SK-N-SH (cell line): ENCODE results near the gene ALS2CL. TPM values are rescaled to one million over a fixed set of nuclear protein-coding genes. Genes with fewer than 3 reads are reported as not detected.

ENCODE experiments used
- CTCF ChIA-PET: fragments of 300-600, 350-600 bp; formaldehyde crosslinking; extraction: SDS; loops from one replicate; lab custom pipeline; 2021; lab: Yijun Ruan, JAX
- POLR2A ChIA-PET: fragments of 350-600 bp; sonication (Branson Sonifier 250); formaldehyde crosslinking; extraction: SDS; loops from one replicate; lab custom pipeline; 2020; ENCODE audit warnings: antibody characterized with exemption, inconsistent platforms; lab: Yijun Ruan, JAX
- DNase-seq: peaks from one replicate; pipeline ENCODE4 v3.0.0; 2012
- H2AFZ ChIP-seq: fragments of 200-600 bp; sonication (generic); 2 replicates; pipeline ENCODE4 v1.8.1; 2016; ENCODE audit warnings: antibody characterized with exemption, mild to moderate bottlenecking, low read depth
- H3F3A ChIP-seq: fragments of 200-600 bp; sonication (generic); replicated peaks from 2 replicates; pipeline ENCODE3; 2016; ENCODE audit warnings: antibody characterized with exemption, mild to moderate bottlenecking; ENCODE audit not compliant: insufficient read depth
- H3K27ac ChIP-seq, 2 experiments: fragments of 200-500 bp in 1 of 2; fragments of 200-600 bp in 1 of 2; sonication (Bioruptor generic) in 1 of 2; sonication (generic), shearing (Covaris generic) in 1 of 2; 2 replicates each; pipeline versions ENCODE4 v1.5.1 to v1.6.1; 2014 to 2016; ENCODE audit warnings: low read depth in 2 of 2, inconsistent platforms in 1 of 2, low read length in 1 of 2, mild to moderate bottlenecking in 1 of 2, mixed read lengths in 1 of 2
- H3K27me3 ChIP-seq: fragments of 200-600 bp; sonication (generic), shearing (Covaris generic); 2 replicates; pipeline ENCODE4 v1.6.1; 2016; ENCODE audit warnings: mixed run types; ENCODE audit not compliant: insufficient read depth
- H3K36me3 ChIP-seq, 2 experiments: fragments of 200-500 bp in 1 of 2; fragments of 200-600 bp in 1 of 2; sonication (Bioruptor generic) in 1 of 2; sonication (generic) in 1 of 2; replicated peaks in 1 of 2; 2 replicates each; pipeline versions ENCODE3 to v1.5.1; 2014 to 2016; ENCODE audit warnings: low read length in 1 of 2, mild to moderate bottlenecking in 1 of 2; ENCODE audit not compliant: insufficient read depth in 2 of 2, control insufficient read depth in 1 of 2
- H3K4me1 ChIP-seq, 2 experiments: fragments of 200-500 bp in 1 of 2; fragments of 200-600 bp in 1 of 2; sonication (Bioruptor generic) in 1 of 2; sonication (generic), shearing (Covaris generic) in 1 of 2; 2 replicates each; pipeline versions ENCODE4 v1.5.1 to v1.6.1; 2014 to 2016; ENCODE audit warnings: low read depth in 1 of 2, low read length in 1 of 2, mixed run types in 1 of 2; ENCODE audit not compliant: insufficient read depth in 2 of 2, control insufficient read depth in 1 of 2
- H3K4me2 ChIP-seq: fragments of 200-600 bp; sonication (generic), shearing (Covaris generic); 2 replicates; pipeline ENCODE4 v1.6.1; 2017; ENCODE audit warnings: mixed run types
- H3K4me3 ChIP-seq, 2 experiments: fragments of 200-500 bp in 1 of 2; fragments of 200-600 bp in 1 of 2; sonication (Bioruptor generic) in 1 of 2; sonication (generic), shearing (Covaris generic) in 1 of 2; 2 replicates each; pipeline versions ENCODE4 v1.5.1 to v1.8.1; 2014 to 2016; ENCODE audit warnings: low read depth in 2 of 2, inconsistent platforms in 1 of 2, low read length in 1 of 2, mild to moderate bottlenecking in 1 of 2, mixed read lengths in 1 of 2, moderate library complexity in 1 of 2
- H3K79me2 ChIP-seq: fragments of 200-600 bp; sonication (generic); 2 replicates; pipeline ENCODE4 v1.8.1; 2017; ENCODE audit warnings: mild to moderate bottlenecking; ENCODE audit not compliant: insufficient read depth
- H3K9ac ChIP-seq: fragments of 200-600 bp; sonication (generic); 2 replicates; pipeline ENCODE4 v1.6.1; 2017; ENCODE audit warnings: mixed run types
- H3K9me2 ChIP-seq: fragments of 200-600 bp; sonication (generic); 2 replicates; pipeline ENCODE4 v1.6.1; 2017; ENCODE audit warnings: mixed run types
- H3K9me3 ChIP-seq: fragments of 200-600 bp; sonication (generic); 2 replicates; pipeline ENCODE4 v1.6.1; 2017; ENCODE audit warnings: mixed run types, mild to moderate bottlenecking, moderate library complexity
- H4K20me1 ChIP-seq: fragments of 200-600 bp; sonication (generic); 2 replicates; pipeline ENCODE4 v1.6.1; 2017; ENCODE audit warnings: mild to moderate bottlenecking, mixed run types; ENCODE audit not compliant: insufficient read depth
- ELF1 ChIP-seq: IDR thresholded peaks from 2 replicates; pipeline ENCODE4 v1.4.0; 2012
- FOXJ3 ChIP-seq: sonication (generic); formaldehyde crosslinking; IDR thresholded peaks from 2 replicates; pipeline ENCODE4 v1.5.1; 2020; ENCODE audit warnings: mild to moderate bottlenecking, missing genetic modification reagents
- NFIC ChIP-seq: IDR thresholded peaks from 2 replicates; pipeline ENCODE4 v1.4.0; 2012; ENCODE audit warnings: borderline replicate concordance
- NRF1 ChIP-seq: IDR thresholded peaks from 2 replicates; pipeline ENCODE4 v1.6.1; 2012; ENCODE audit warnings: low read depth, mild to moderate bottlenecking, low read length
- POLR2AphosphoS5 ChIP-seq: IDR thresholded peaks from 2 replicates; pipeline ENCODE4 v1.6.1; 2012; ENCODE audit warnings: low read depth, low read length
- RCOR1 ChIP-seq: fragments of 150-350 bp; IDR thresholded peaks from 2 replicates; pipeline ENCODE4 v1.6.1; 2017; ENCODE audit warnings: antibody characterized with exemption, low read length
- RFX5 ChIP-seq: IDR thresholded peaks from 2 replicates; pipeline ENCODE4 v1.6.1; 2012; ENCODE audit warnings: mild to moderate bottlenecking, improper control_type of control experiment, low read length
- RXRA ChIP-seq: IDR thresholded peaks from 2 replicates; pipeline ENCODE4 v1.4.0; 2012; ENCODE audit warnings: low read depth, mild to moderate bottlenecking, borderline replicate concordance
- SIN3A ChIP-seq: IDR thresholded peaks from 2 replicates; pipeline ENCODE4 v1.6.1; 2012; ENCODE audit warnings: low read depth, mild to moderate bottlenecking, low read length, moderate library complexity, borderline replicate concordance
- TAF1 ChIP-seq: IDR thresholded peaks from 2 replicates; pipeline ENCODE4 v1.6.1; 2012; ENCODE audit warnings: low read depth, mild to moderate bottlenecking, low read length, moderate library complexity, borderline replicate concordance
- TCF12 ChIP-seq: IDR thresholded peaks from 2 replicates; pipeline ENCODE4 v1.4.0; 2012
- WGBS: methylation state at CpG from one replicate; pipeline ENCODE4 v1.1.6; 2017; ENCODE audit warnings: low lambda C conversion rate; 5-methylcytosine and 5-hydroxymethylcytosine counted together
- polyA plus RNA-seq, 3 experiments: library from polyadenylated mRNA; depleted of rRNA; stranded (reverse); fragments of >200 nt; gene quantifications; 2 replicates each; pipeline ENCODE4 v1.2.3, GENCODE V29; 2012
- TF ChIP-seq, protein P1 (sequence below): IDR thresholded peaks from 2 replicates; pipeline ENCODE4; 2012
- TF ChIP-seq, protein P2 (sequence below): fragments of 200-600 bp; sonication (generic); IDR thresholded peaks from 2 replicates; pipeline ENCODE4 v1.6.1; 2017; ENCODE audit warnings: antibody characterized with exemption, mild to moderate bottlenecking, moderate library complexity
- TF ChIP-seq, protein P3 (sequence below): IDR thresholded peaks from 2 replicates; pipeline ENCODE4 v1.4.0; 2012; ENCODE audit warnings: low read depth, borderline replicate concordance
- TF ChIP-seq, protein P4 (sequence below): IDR thresholded peaks from 2 replicates; pipeline ENCODE4 v1.4.0; 2012; ENCODE audit warnings: low read depth
- TF ChIP-seq, protein P5 (sequence below): IDR thresholded peaks from 2 replicates; pipeline ENCODE4 v1.4.0; 2012; ENCODE audit warnings: low read depth, borderline replicate concordance

The ALS2CL gene
- polyA plus RNA-seq, 1 of the 3 experiments (the other 2 are of a cell fraction) = 0.18 TPM

DNA sequence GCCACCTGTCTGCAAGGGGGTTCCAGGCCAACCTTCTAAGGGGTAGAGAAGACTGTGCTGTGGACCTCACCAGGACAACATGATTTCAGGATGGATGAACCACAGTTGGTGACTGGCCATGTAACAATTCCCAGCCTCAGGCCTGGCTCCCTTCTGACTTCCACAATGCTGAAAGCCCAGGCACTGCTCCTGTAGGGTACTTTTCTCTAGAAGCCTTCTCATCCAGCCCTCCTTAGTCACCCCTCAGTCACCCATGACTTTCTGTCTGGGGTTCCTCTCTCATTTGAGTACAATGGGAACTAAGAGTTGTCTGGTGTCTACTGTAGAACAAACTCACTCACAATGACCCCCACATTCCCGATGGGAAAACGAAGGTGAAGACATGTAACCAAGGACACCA, 8.6 kb downstream of the ALS2CL start:
- no peak overlapping the region for H3K27ac ChIP-seq
- no peaks in the 10 kb centered on the region; a peak in 1 of 4 replicates for H3K4me1 ChIP-seq
- no peak overlapping the region for H3K4me2 ChIP-seq
- no peak overlapping the region for H3K9ac ChIP-seq
- POLR2A ChIA-PET = no interaction called here
- TF ChIP-seq SIN3A = no peak
- no peak for TF ChIP-seq ELF1
- no peak for TF ChIP-seq TCF12
- TF ChIP-seq NRF1 = no peak
- TF ChIP-seq RFX5 = no peak
- H3K36me3 ChIP-seq = no peaks in the 10 kb centered on the region
- CTCF ChIA-PET = interaction anchor here (0.9 to 1.3 kb wide), 4 partner anchors 8 to 225 kb away, joined by 3 to 5 read pairs (median 4); partner anchors contain the start of gene ALS2CL
- H2AFZ ChIP-seq = no peak overlapping the region
- no peak overlapping the region for H3K4me3 ChIP-seq
- no peaks in the 10 kb centered on the region for H4K20me1 ChIP-seq
- H3K79me2 ChIP-seq = no peaks in the 10 kb centered on the region
- no peak for DNase-seq
- no peaks in the 10 kb centered on the region for H3K9me3 ChIP-seq
- H3K27me3 ChIP-seq = no peaks in the 10 kb centered on the region
- no peaks in the 10 kb centered on the region for H3K9me2 ChIP-seq
- no peaks in the 10 kb centered on the region for H3F3A ChIP-seq
- 76% methylated on average over 2 of the region's 2 CpGs for whole genome bisulfite sequencing

DNA sequence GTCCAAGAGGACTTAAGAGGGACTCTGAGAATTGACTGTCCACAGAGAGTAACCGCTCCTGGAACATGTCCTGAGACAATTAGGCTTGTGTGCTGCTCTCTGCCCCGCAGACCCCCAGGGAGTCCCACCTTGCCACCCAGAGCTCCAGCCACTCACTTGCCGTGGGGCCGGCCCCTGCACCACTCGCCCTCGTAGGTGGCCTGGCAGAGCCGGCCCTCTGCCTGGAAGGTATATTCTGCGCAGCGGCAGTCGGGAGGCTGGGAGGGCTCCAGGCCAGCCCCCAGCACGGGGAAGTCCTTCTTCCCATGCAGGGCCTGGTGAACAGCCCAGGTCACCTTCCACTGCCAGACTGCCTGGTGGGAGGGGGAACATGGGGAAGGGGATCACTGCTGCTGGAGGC, 10.5 kb downstream of the ALS2CL start:
- H3K4me2 ChIP-seq = no peak overlapping the region
- no peaks in the 10 kb centered on the region for H3K36me3 ChIP-seq
- no peaks in the 10 kb centered on the region for H3K79me2 ChIP-seq
- H3K27me3 ChIP-seq = no peaks in the 10 kb centered on the region
- no peak overlapping the region for H3K27ac ChIP-seq
- no peak for DNase-seq
- CTCF ChIA-PET = interaction anchor here (1.0 kb wide), 1 partner anchor 11 kb away, joined by 3 read pairs; the partner anchor contains the start of gene ALS2CL
- TF ChIP-seq, protein P1, sequence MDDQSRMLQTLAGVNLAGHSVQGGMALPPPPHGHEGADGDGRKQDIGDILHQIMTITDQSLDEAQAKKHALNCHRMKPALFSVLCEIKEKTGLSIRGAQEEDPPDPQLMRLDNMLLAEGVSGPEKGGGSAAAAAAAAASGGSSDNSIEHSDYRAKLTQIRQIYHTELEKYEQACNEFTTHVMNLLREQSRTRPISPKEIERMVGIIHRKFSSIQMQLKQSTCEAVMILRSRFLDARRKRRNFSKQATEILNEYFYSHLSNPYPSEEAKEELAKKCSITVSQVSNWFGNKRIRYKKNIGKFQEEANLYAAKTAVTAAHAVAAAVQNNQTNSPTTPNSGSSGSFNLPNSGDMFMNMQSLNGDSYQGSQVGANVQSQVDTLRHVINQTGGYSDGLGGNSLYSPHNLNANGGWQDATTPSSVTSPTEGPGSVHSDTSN = no peak
- TF ChIP-seq SIN3A = no peak
- TF ChIP-seq, all 33 proteins: peak for 0
- Histone ChIP-seq H3K4me1 (no peaks in the 10 kb centered on the region; a peak in 1 of 4 replicates), H3F3A (no peaks in the 10 kb centered on the region), H3K9me3 (no peaks in the 10 kb centered on the region), H3K9me2 (no peaks in the 10 kb centered on the region), H2AFZ (no peak overlapping the region), H3K9ac (no peak overlapping the region), H3K4me3 (no peak overlapping the region), H4K20me1 (no peaks in the 10 kb centered on the region)
- WGBS = 73% methylated on average over 5 of the region's 11 CpGs
- POLR2A ChIA-PET = no interaction called here

DNA sequence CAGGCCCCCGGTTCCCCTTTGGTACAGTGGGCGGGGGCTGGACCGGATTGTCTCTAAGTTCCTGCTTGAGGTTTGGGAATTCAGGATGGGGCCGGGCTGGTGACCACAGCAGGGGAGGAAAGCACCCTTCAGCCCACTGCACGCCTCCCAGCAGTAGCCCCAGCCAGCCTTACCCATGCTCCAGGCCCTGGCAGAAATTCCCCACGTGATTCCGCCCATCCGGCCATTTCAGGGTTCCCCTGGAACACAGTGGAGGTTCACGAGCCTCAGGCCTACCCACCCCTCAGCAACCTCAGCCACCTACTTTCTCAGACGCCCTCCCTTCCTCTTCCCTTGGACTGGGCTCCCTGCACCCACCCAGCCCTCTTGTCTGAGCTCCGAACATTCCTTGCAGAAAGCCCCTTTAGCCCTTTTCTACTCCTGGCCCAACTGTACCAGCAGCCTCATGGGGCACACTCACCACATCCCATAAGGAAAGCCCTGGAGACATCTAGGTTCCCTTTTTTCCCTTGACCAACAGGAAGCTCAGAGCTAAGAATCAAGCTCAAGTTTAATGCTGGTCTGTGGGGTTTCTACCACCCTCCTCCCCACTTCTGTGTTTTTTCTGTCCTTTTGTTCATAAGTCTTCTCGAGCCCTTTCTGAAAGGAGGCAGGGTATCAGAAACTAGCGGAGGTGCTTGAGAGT, 11.5 kb downstream of the ALS2CL start:
- Histone ChIP-seq H3K4me1 (no peaks in the 10 kb centered on the region; a peak in 1 of 4 replicates), H3K9me2 (no peaks in the 10 kb centered on the region), H3K4me2 (no peak overlapping the region), H3K27me3 (no peaks in the 10 kb centered on the region), H3K9me3 (no peaks in the 10 kb centered on the region), H3K4me3 (no peak overlapping the region), H3F3A (no peaks in the 10 kb centered on the region), H3K36me3 (no peaks in the 10 kb centered on the region), H3K9ac (no peak overlapping the region), H3K27ac (no peak overlapping the region), H4K20me1 (no peaks in the 10 kb centered on the region), H2AFZ (no peak overlapping the region), H3K79me2 (no peaks in the 10 kb centered on the region)
- POLR2A ChIA-PET = no interaction called here
- no peak for DNase-seq
- WGBS = 65% methylated on average over 10 of the region's 13 CpGs
- CTCF ChIA-PET = interaction anchor here (1.2 kb wide), 1 partner anchor 194 kb away, joined by 4 read pairs; no protein-coding TSS in a partner anchor
- no peak for TF ChIP-seq POLR2AphosphoS5
- TF ChIP-seq FOXJ3 (CRISPR knock-in tag) = no peak
- TF ChIP-seq RCOR1 = no peak
- TF ChIP-seq, protein P2, sequence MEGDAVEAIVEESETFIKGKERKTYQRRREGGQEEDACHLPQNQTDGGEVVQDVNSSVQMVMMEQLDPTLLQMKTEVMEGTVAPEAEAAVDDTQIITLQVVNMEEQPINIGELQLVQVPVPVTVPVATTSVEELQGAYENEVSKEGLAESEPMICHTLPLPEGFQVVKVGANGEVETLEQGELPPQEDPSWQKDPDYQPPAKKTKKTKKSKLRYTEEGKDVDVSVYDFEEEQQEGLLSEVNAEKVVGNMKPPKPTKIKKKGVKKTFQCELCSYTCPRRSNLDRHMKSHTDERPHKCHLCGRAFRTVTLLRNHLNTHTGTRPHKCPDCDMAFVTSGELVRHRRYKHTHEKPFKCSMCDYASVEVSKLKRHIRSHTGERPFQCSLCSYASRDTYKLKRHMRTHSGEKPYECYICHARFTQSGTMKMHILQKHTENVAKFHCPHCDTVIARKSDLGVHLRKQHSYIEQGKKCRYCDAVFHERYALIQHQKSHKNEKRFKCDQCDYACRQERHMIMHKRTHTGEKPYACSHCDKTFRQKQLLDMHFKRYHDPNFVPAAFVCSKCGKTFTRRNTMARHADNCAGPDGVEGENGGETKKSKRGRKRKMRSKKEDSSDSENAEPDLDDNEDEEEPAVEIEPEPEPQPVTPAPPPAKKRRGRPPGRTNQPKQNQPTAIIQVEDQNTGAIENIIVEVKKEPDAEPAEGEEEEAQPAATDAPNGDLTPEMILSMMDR = no peak
- TF ChIP-seq, protein P3, sequence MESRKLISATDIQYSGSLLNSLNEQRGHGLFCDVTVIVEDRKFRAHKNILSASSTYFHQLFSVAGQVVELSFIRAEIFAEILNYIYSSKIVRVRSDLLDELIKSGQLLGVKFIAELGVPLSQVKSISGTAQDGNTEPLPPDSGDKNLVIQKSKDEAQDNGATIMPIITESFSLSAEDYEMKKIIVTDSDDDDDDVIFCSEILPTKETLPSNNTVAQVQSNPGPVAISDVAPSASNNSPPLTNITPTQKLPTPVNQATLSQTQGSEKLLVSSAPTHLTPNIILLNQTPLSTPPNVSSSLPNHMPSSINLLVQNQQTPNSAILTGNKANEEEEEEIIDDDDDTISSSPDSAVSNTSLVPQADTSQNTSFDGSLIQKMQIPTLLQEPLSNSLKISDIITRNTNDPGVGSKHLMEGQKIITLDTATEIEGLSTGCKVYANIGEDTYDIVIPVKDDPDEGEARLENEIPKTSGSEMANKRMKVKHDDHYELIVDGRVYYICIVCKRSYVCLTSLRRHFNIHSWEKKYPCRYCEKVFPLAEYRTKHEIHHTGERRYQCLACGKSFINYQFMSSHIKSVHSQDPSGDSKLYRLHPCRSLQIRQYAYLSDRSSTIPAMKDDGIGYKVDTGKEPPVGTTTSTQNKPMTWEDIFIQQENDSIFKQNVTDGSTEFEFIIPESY = no peak
- TF ChIP-seq NFIC = no peak
- no peak for TF ChIP-seq RXRA
- TF ChIP-seq TAF1 = no peak
- TF ChIP-seq, protein P4, sequence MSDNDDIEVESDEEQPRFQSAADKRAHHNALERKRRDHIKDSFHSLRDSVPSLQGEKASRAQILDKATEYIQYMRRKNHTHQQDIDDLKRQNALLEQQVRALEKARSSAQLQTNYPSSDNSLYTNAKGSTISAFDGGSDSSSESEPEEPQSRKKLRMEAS = no peak
- TF ChIP-seq, protein P5, sequence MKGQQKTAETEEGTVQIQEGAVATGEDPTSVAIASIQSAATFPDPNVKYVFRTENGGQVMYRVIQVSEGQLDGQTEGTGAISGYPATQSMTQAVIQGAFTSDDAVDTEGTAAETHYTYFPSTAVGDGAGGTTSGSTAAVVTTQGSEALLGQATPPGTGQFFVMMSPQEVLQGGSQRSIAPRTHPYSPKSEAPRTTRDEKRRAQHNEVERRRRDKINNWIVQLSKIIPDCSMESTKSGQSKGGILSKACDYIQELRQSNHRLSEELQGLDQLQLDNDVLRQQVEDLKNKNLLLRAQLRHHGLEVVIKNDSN = no peak
